PFSK-1 (cell line): ENCODE measurements around the gene FGGY.

Experiments
- FOXP2 ChIP-seq: optimal IDR thresholded peaks from 2 replicates; pipeline ENCODE3; 2011; ENCODE audit warnings: borderline replicate concordance, control low read depth, inconsistent platforms; ENCODE audit not compliant: insufficient read depth; ENCODE audit errors: extremely low read length, extremely low read depth
- POLR2AphosphoS5 ChIP-seq: IDR thresholded peaks from 2 replicates; pipeline ENCODE4 v1.6.1; 2012; ENCODE audit warnings: low read depth, mild to moderate bottlenecking, control low read depth, low read length, moderate library complexity
- REST ChIP-seq, 2 experiments: IDR thresholded peaks; 2 replicates each; pipeline versions ENCODE4 v1.6.1 to v1.8.0; 2011 to 2012; ENCODE audit warnings: low read depth in 2 of 2, low read length in 2 of 2, control low read depth in 1 of 2, inconsistent platforms in 1 of 2, mild to moderate bottlenecking in 1 of 2, moderate library complexity in 1 of 2; ENCODE audit not compliant: insufficient read depth in 1 of 2
- SIN3A ChIP-seq: IDR thresholded peaks from 2 replicates; pipeline ENCODE4 v1.6.1; 2012; ENCODE audit warnings: mild to moderate bottlenecking, low read length, moderate library complexity, borderline replicate concordance; ENCODE audit not compliant: insufficient read depth
- TAF1 ChIP-seq: IDR thresholded peaks from 2 replicates; pipeline ENCODE4 v1.6.1; 2012; ENCODE audit warnings: low read length, control low read depth, borderline replicate concordance; ENCODE audit not compliant: insufficient read depth

The FGGY gene

GRCh38 chr1:59487335-59488031, 190.6 kb downstream of the FGGY start:
- no peak for TF ChIP-seq REST (IDR thresholded peaks at IDR 0.05; ENCODE audit: insufficient read depth in 1 of 2, low read depth in 2 of 2, low read length in 2 of 2)
- no peak for TF ChIP-seq FOXP2
- no peak for TF ChIP-seq POLR2AphosphoS5
- no peak for TF ChIP-seq SIN3A
- no peak for TF ChIP-seq TAF1

- TF ChIP-seq FOXP2 = no peak
- no peak for TF ChIP-seq SIN3A
- no peak for TF ChIP-seq REST (IDR thresholded peaks at IDR 0.05; ENCODE audit: insufficient read depth in 1 of 2, low read depth in 2 of 2, low read length in 2 of 2)
- TF ChIP-seq POLR2AphosphoS5 = no peak
- no peak for TF ChIP-seq TAF1
Measured at GRCh38 chr1:59492500-59492899, 195.6 kb downstream of the FGGY start.

- TF ChIP-seq SIN3A (no peak), POLR2AphosphoS5 (no peak), FOXP2 (no peak), TAF1 (no peak), REST (IDR thresholded peaks at IDR 0.05; ENCODE audit: insufficient read depth in 1 of 2, low read depth in 2 of 2, low read length in 2 of 2) (no peak)
Measured at GRCh38 chr1:59494145-59494833, 197.4 kb downstream of the FGGY start.

- TF ChIP-seq TAF1 = no peak
- TF ChIP-seq SIN3A = no peak
Measured at GRCh38 chr1:59497616-59498015, 200.7 kb downstream of the FGGY start.

- no peak for TF ChIP-seq TAF1
- no peak for TF ChIP-seq POLR2AphosphoS5
- TF ChIP-seq FOXP2 = no peak
- no peak for TF ChIP-seq REST (IDR thresholded peaks at IDR 0.05; ENCODE audit: insufficient read depth in 1 of 2, low read depth in 2 of 2, low read length in 2 of 2)
- TF ChIP-seq SIN3A = no peak
Measured at GRCh38 chr1:59498640-59499039, 201.7 kb downstream of the FGGY start.
